HepG2 (cell line): ENCODE measurements around the gene AHCYL2. TPM values are rescaled to one million over a fixed set of nuclear protein-coding genes. Genes with fewer than 3 reads are reported as not detected.
A peak's percentile ranks its signal among the peaks of the same experiment; 100 is the strongest.

Experiments
- BHLHE40 ChIP-seq: IDR thresholded peaks from 2 replicates; pipeline ENCODE4 v1.6.1; 2011; ENCODE audit warnings: low read length, improper control_type of control experiment
- BRD4 ChIP-seq: sonication (generic); formaldehyde crosslinking; IDR thresholded peaks from 2 replicates; pipeline ENCODE4 v1.4.0; 2020; ENCODE audit warnings: missing genetic modification reagents
- IRF2 ChIP-seq: IDR thresholded peaks from 2 replicates; pipeline ENCODE4 v1.6.1; 2018; ENCODE audit warnings: missing genetic modification reagents, missing compliant biosample characterization
- KLF16 ChIP-seq, 2 experiments: sonication (generic) in 1 of 2; formaldehyde crosslinking in 1 of 2; IDR thresholded peaks; 2 replicates each; pipeline versions ENCODE4 v1.6.1 to v1.8.0; 2016 to 2023; ENCODE audit warnings: missing genetic modification reagents in 2 of 2, missing compliant biosample characterization in 1 of 2
- KMT2A ChIP-seq: sonication (generic); formaldehyde crosslinking; IDR thresholded peaks from 2 replicates; pipeline ENCODE4 v1.4.0; 2020; ENCODE audit warnings: missing genetic modification reagents
- NR2C2 ChIP-seq: sonication (generic); formaldehyde crosslinking; IDR thresholded peaks from 2 replicates; pipeline ENCODE4 v1.4.0; 2020; ENCODE audit warnings: missing genetic modification reagents, mild to moderate bottlenecking, moderate library complexity, borderline replicate concordance
- PBX2 ChIP-seq: IDR thresholded peaks from 2 replicates; pipeline ENCODE4 v1.6.1; 2016; ENCODE audit warnings: control low read depth
- PHF8 ChIP-seq: sonication (generic); formaldehyde crosslinking; IDR thresholded peaks from 2 replicates; pipeline ENCODE4 v1.5.0; 2020; ENCODE audit warnings: missing genetic modification reagents
- POLR2AphosphoS5 ChIP-seq: IDR thresholded peaks from 2 replicates; pipeline ENCODE4 v1.6.1; 2012; ENCODE audit warnings: low read depth, low read length
- SMARCC2 ChIP-seq: fragments of 450-650 bp; IDR thresholded peaks from 2 replicates; pipeline ENCODE4 v1.6.1; 2017; ENCODE audit warnings: antibody characterized with exemption, mild to moderate bottlenecking
- SP2 ChIP-seq: sonication (generic); formaldehyde crosslinking; IDR thresholded peaks from 2 replicates; pipeline ENCODE4 v1.5.1; 2020; ENCODE audit warnings: mild to moderate bottlenecking, missing genetic modification reagents
- TARDBP ChIP-seq: sonication (generic); formaldehyde crosslinking; IDR thresholded peaks from 2 replicates; pipeline ENCODE4 v1.8.0; 2022; ENCODE audit warnings: mild to moderate bottlenecking, missing genetic modification reagents
- TOE1 ChIP-seq: sonication (generic); formaldehyde crosslinking; IDR thresholded peaks from 2 replicates; pipeline ENCODE4 v1.4.0; 2020; ENCODE audit warnings: mild to moderate bottlenecking, missing genetic modification reagents
- YEATS2 ChIP-seq: sonication (generic); formaldehyde crosslinking; IDR thresholded peaks from 2 replicates; pipeline ENCODE4 v1.4.0; 2020; ENCODE audit warnings: missing genetic modification reagents, borderline replicate concordance
- ZFP90 ChIP-seq: sonication (generic); formaldehyde crosslinking; IDR thresholded peaks from 2 replicates; pipeline ENCODE4 v1.8.0; 2022; ENCODE audit warnings: missing genetic modification reagents, mild to moderate bottlenecking, inconsistent platforms, borderline replicate concordance
- ZFP91 ChIP-seq: sonication (generic); formaldehyde crosslinking; IDR thresholded peaks from 2 replicates; pipeline ENCODE4 v1.9.0; 2022; ENCODE audit warnings: missing genetic modification reagents, mild to moderate bottlenecking, borderline replicate concordance
- ZNF235 ChIP-seq: sonication (generic); formaldehyde crosslinking; IDR thresholded peaks from 2 replicates; pipeline ENCODE4 v1.8.1; 2023; ENCODE audit warnings: mild to moderate bottlenecking, missing genetic modification reagents, borderline replicate concordance
- ZNF253 ChIP-seq: sonication (generic); formaldehyde crosslinking; IDR thresholded peaks from 2 replicates; pipeline ENCODE4 v1.8.0; 2022; ENCODE audit warnings: mild to moderate bottlenecking, missing genetic modification reagents, borderline replicate concordance
- ZNF260 ChIP-seq: sonication (generic); formaldehyde crosslinking; IDR thresholded peaks from 2 replicates; pipeline ENCODE4 v1.4.0; 2020; ENCODE audit warnings: missing genetic modification reagents, low read depth, mild to moderate bottlenecking, borderline replicate concordance
- ZNF331 ChIP-seq: sonication (generic); formaldehyde crosslinking; IDR thresholded peaks from 2 replicates; pipeline ENCODE4 v1.4.0; 2020; ENCODE audit warnings: missing genetic modification reagents
- ZNF446 ChIP-seq: sonication (generic); formaldehyde crosslinking; IDR thresholded peaks from 2 replicates; pipeline ENCODE4 v1.5.0; 2020; ENCODE audit warnings: mild to moderate bottlenecking, missing genetic modification reagents
- ZNF570 ChIP-seq: sonication (generic); formaldehyde crosslinking; IDR thresholded peaks from 2 replicates; pipeline ENCODE4 v1.4.0; 2020; ENCODE audit warnings: mild to moderate bottlenecking, missing genetic modification reagents, borderline replicate concordance
- polyA plus RNA-seq, 8 experiments: library from polyadenylated mRNA; depleted of rRNA in 3 of 8; stranded (reverse) in 7 of 8; unstranded in 1 of 8; fragments of >200 nt; fragmentation: Illumina TruSeq in 4 of 8; extraction: Trizol in 4 of 8; gene quantifications; 2 replicates each; pipeline versions ENCODE4 v1.2.1 to v1.2.3, GENCODE V29; 2011 to 2016; ENCODE audit warnings: low read depth in 4 of 8, missing spikeins in 1 of 8, mixed read lengths in 1 of 8; ENCODE audit not compliant: insufficient read depth in 1 of 8
- total RNA-seq, 5 experiments: library from RNA; depleted of rRNA; stranded (reverse); fragments of >200 nt; fragmentation: Illumina TruSeq; extraction: Trizol; gene quantifications; 2 replicates each; pipeline ENCODE4 v1.2.3, GENCODE V29; 2016; ENCODE audit warnings: low read depth in 1 of 5

Gene AHCYL2
- total and polyA plus RNA-seq, 2 of the 13 experiments (the other 11 are each of a cell fraction or from before 2014, with no cell fraction given), result 9.5 to 14.7 TPM

GRCh38 chr7:129224251-129225205 lies at the start of gene AHCYL2 (continued):
- peak in 1 of 2 experiments; percentile 51; a peak in 1 of 4 replicates for TF ChIP-seq KLF16 (CRISPR knock-in tag; IDR thresholded peaks at IDR 0.05)
- peak; percentile 67 for TF ChIP-seq SP2 (CRISPR knock-in tag)
- TF ChIP-seq ZNF331 (CRISPR knock-in tag), result no peak
- TF ChIP-seq ZNF446 (CRISPR knock-in tag), result 0 out of 2 replicates have a peak, but pooled peaks have one; percentile 41
- peak; percentile 99 for TF ChIP-seq ZFP91 (CRISPR knock-in tag)
- no peak for TF ChIP-seq TOE1 (CRISPR knock-in tag)
- TF ChIP-seq ZFP90, result peak; percentile 38; the same call in 1 of the 2 replicates
- TF ChIP-seq PHF8 (CRISPR knock-in tag), result peak; percentile 79
- TF ChIP-seq KMT2A, result peak; percentile 25
- TF ChIP-seq IRF2, result peak; percentile 89
- TF ChIP-seq ZNF235 (CRISPR knock-in tag), result peak; percentile 68; the same call in 1 of the 2 replicates
- peak; percentile 90 for TF ChIP-seq NR2C2
- no peak for TF ChIP-seq SMARCC2
- no peak for TF ChIP-seq ZNF253 (CRISPR knock-in tag)
- peak; percentile 91 for TF ChIP-seq BHLHE40
- TF ChIP-seq ZNF570 (CRISPR knock-in tag), result no peak
- TF ChIP-seq TARDBP (CRISPR knock-in tag), result no peak
- TF ChIP-seq BRD4 (CRISPR knock-in tag), result no peak
- peak; percentile 40; the same call in 1 of the 2 replicates for TF ChIP-seq YEATS2 (CRISPR knock-in tag)
- no peak for TF ChIP-seq ZNF260 (CRISPR knock-in tag)
- TF ChIP-seq POLR2AphosphoS5, result peak; percentile 62
- TF ChIP-seq PBX2 (CRISPR knock-in tag), result no peak
